GM21381 (cell line): ENCODE results near the gene RASA4.
"Not testable (repeated sequence)": the region's sequence is repeated elsewhere in the genome, so short reads cannot be mapped to it uniquely, and the experiment has no call there.

Experiments
- ATAC-seq: cut with Tn5 transposase; IDR thresholded peaks from one replicate; pipeline ENCODE4 v1.9.1; 2021; ENCODE audit warnings: mild to moderate bottlenecking, moderate library complexity; ENCODE audit not compliant: unreplicated experiment

Gene RASA4

DNA sequence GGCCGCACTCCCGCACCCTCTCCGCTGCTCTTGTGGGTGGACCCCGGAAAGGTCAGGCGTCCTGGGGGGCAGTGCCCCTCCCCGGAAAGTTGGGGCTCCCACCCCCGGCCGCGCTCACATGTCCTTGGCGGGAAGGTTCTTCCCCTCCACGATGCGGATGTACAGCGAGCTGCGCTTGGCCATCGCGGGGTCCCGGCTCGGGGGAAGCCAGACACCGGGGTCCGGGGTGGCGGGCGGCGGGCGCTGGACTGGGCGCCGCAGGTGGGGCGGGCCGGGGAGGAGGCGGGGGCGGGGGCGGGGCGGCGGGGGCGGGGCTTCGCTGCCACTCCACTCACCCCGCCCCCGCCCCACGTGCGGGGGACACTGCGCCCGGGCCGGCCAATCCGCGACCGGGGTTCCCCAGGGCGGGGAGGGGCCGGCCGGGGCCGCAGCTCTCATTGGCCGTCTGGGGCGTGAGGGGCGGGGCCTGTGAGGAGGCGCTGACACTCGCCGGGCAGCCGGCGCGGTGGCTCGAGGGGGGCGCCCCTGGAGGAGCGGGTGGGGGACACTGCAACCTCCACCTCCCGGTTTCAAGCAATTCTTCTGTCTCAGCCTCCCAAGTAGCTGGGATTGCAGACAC is at the start of gene RASA4:
RASA4 (minus strand) TSS at position 250 of the 619 bp plus-strand sequence; CDS start at position 183, 67 bp downstream.
- peak; percentile 73 for ATAC-seq

DNA sequence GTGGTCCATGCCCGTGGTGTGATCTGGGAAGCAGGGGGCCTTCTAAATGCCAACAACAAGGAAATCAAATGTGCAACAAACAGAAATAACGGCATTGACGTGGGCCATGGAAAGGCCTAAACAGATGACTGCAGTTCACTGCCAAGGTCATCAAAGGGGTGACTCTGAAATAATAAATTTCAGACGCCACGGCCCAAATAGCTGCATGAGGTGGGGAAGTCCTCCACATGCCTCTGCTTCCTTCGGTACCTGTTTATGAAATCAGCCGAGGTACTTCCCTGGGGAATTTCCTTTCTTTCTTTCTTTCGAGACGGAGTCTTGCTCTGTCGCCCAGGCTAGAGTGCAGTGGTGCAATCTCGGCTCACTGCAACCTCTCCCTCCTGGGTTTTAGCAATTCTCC is 48.2 kb upstream of the RASA4 start:
- not testable (repeated sequence) for ATAC-seq

DNA sequence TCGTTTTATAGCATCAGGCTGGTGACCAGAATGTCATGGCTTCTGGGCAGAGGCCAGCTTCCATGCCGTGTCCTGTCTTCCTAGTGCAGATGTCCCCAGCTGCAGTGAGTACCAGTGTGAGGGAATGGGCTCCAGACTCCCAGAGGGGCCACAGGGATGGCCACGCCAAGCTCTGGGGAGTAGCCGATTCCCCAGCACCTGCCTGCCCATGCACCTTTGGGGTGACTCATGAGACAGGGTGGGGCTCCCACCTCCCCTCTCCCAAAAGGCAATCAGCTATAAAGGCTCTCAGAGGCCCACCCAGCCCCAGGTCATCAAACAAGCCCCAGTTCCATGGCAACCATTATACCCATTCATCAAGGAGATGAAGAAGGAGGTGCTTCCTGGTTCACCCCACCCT is 33.4 kb upstream of the RASA4 start, which contains the start of gene SPDYE2B:
SPDYE2B (plus strand) TSS at position 396 of the 400 bp plus-strand sequence. CDS start 2,030 bp downstream, outside the sequence.
- ATAC-seq = not testable (repeated sequence)

DNA sequence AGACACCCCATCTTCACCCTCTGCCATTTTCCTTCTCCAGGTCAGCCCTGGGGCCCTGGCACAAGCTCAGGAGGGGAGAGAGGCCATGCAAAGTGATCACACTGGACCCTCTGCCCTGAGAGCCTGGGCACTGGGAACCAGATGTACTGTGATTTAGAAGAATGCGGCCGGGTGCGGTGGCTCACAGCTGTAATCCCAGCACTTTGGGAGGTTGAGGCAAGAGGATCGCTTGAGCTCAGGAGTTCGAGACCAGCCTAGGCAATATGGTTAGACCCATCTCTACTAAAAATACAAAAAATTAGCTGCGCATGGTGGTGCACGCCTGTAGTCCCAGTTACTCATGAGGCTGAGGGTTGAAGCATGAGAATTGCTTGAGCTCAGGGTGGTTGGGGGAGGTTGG is 31.3 kb upstream of the RASA4 start:
- not testable (repeated sequence) for ATAC-seq

DNA sequence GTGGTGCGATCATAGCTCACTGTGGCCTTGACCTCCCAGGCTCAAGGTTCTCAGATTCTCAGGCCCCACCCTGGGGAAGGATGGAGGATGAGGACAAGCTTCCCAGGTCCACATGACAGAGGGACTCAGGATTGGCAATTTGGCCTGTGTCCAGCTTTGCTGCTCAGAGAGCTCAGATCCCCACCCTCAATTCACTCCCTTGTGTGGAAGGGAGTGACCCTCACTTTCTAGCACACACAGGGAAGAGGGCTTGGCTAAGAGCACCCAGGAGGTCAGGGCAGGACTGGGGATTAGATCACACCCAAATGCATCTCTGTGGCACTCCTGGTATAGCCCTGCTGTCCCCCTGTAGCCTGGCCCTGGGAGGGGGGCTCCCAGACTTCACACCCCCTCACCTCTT is 26.8 kb upstream of the RASA4 start:
- not testable (repeated sequence) for ATAC-seq

DNA sequence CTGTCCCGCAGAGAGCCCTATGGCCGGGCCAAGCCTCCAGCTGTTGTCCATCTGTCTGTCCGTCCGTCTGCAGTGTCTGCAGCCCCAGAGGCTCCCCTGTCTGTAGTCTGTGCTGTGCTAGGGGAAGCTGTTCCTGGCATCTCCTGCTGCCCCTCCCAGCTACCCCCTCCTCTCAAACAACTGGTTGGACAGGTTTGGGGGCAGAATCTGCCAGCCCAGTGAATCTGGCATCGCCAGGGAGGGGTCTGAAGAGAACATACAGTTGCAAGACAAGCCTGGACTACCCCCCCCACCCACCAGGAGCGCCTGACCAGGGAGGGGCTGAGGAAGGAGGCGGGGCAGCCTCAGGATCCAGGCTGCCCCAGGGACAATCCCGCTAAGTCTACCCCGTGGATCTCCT is 26.1 kb upstream of the RASA4 start, which contains the start of gene UPK3BL1:
UPK3BL1 (minus strand) TSS at position 101 of the 400 bp plus-strand sequence; CDS start at position 51, 50 bp downstream.
- ATAC-seq = not testable (repeated sequence)

DNA sequence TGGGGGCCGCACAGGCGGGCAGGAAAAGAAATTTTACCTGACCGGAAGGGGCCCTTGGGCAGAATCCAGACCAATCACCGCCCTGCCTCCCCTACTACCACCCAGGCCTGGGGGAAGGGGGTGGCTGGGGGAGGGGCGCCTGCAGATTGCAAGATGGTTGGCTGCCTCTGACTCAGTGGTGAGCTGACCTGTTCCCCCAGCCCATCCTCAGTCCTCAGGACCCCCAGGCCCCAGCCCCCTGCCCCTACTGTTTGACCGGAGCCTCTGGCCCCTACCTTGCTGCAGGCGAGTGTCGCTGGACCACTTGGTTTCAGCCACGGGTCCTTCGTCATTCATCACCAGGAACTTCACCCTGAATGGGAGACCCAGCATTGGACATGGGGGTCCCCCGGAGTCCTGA is 22.3 kb upstream of the RASA4 start:
- not testable (repeated sequence) for ATAC-seq

DNA sequence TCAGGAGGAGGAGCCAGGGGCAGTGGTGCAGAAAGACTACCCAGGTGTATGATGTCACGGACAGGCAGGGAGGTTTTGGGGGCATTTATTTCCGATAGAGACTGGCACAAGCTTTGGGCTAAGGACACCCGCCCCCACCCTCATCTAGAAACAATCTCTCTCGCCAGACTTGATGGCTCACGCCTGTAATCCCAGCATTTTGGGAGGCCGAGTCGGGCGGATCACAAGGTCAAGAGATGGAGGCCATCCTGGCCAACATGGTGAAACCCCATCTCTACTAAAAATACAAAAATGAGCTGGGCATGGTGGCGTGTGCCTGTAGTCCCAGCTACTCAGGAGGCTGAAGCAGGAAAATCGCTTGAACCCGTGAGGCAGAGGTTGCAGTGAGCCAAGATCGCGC is 20.4 kb upstream of the RASA4 start:
- not testable (repeated sequence) for ATAC-seq

DNA sequence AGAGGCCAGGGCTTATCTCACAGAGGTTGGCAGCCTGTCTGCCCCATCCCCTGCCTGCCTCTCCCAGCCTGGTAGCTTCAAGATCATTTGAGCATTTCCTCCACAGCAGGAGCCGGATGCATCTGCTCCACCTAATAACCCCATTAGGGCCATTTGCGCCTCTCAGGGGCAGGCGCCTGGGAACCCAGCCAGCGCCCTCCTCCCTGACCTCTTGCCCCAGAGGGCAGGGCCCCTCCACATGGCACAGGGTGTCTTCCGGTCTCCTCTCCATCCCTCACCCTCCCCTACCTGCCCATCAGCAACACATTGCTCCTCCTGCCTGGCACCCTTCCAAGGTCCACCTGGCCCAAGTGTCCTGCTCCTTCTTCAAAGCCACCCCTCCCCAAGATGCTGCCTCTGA is 18.8 kb upstream of the RASA4 start:
- not testable (repeated sequence) for ATAC-seq

DNA sequence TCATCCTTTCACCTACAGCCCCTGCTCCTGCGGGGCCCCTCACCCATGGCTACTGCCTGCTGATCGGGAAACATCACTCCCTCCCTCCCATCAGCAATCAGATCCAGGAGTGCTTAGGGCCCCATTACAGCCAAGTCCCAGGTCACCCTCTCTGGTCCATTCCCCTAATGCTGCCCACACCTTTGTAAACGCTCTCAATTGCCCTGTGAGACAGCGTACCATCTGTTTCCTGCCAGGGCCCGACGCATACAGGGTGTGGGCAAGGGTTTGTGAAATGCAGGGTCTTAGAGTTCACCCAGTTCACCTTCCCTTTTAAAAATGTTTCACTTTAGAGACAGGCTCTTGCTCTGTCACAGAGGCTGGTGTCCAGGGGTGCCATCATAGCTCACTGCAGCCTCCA is 17.7 kb upstream of the RASA4 start:
- ATAC-seq = not testable (repeated sequence)

DNA sequence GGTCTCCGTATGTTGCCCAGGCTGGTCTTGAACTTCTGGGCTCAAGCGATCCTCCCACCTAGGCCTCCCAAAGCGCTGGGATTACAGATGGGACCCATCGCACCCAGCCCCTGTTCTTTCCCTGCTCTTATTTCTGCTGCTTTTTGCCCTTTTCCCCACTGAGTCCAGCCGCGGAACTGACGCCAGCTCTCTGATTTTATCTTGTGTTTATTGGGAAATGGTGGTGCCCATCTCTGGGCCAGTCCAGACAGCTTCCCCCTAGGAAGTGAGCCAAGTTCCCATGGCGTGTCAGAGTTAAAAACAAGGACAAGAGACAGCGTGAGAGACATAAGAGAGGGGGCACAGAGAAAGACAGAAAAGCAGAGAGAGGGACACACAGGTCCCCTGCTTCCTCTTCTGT is 14.1 kb upstream of the RASA4 start:
- not testable (repeated sequence) for ATAC-seq

DNA sequence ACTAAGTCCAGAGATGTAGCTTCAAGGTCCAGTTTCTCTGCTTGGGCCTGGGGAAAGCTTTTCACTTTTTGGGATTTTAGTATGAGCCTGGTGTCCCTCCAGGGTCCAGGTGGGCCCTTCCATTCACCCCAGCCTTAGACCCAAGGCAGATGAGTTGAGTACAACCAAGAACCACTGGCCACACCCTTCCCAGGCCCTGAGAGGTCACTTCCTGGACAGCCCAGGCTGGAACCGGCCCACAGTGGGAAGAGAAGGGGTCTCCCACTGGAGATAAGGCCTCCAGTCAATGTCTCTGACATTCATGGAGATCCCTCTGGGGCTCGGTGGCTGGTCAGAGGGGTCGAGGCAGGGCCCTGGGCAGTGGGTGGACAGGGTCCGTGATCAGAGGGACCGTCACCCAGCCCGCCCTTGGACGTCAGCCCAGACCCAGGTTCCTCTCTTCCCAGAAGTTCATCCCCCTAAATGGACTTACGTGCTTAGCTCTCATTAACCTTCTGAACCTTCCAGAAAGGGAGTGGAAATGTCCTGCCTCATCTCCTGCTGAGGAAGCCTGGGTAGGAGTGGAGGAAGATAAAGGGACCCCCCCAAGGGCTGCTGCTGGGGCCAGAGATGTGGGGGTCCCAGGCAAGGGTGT is 10.8 kb upstream of the RASA4 start:
- not testable (repeated sequence) for ATAC-seq

DNA sequence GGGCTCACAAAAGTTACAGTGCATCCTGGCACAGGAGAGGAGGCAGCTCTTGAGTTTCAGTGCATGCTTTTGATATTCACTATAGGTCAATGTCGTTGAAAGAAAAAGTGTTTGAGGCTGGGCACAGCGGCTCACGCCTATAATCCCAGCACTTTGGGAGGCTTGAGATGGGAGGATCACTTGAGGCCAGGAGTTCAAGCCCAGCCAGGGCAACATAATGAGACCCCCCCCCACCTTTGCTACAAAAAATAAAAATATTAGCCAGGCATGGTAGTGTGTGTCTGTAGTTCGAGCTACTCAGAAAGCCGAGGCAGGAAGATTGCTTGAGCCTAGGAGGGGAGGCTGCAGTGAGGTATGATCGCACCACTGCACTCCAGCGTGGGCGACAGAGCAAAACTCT is 1.6 kb upstream of the RASA4 start:
- not testable (repeated sequence) for ATAC-seq

DNA sequence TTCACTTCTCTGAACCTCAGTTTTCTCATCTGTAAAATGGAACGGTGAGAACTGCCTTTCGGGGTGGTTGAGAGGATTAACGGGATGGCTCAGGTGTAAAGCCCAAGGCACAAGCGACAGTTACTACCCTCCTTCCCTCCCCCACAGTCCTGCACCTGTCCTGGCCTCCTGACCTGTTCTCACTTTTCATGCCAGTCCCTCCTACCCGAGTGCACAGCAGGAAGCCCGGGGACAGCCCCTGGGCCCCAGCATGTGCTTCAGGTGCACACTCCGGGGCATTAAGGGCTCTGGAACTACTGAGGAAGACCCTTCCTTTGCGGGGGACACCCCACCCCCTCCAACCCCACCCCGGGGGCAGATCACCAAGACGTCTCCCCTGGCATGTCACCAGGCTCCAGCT is 626 bp downstream of the RASA4 start:
- peak; percentile 15 for ATAC-seq

DNA sequence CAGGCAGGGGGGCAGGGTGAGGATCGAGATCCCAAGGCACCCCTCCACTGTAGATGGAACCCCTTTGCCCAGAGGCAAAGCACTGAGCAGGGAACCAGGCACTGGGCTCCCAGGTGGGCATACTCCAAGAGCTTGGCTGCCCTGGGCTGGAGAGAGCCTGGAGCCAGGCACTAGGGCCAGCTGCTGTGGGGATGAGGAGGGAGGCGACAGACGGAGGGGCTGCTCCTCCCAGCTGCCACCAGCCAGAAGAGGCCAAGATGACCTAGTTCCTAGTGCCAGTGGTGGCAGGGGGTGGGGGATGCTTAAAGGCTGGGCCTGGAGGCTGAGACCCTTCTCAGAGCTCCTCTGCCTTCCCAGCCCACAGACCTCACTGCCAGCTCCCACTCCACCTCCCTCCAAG is 1.7 kb downstream of the RASA4 start:
- not testable (repeated sequence) for ATAC-seq

DNA sequence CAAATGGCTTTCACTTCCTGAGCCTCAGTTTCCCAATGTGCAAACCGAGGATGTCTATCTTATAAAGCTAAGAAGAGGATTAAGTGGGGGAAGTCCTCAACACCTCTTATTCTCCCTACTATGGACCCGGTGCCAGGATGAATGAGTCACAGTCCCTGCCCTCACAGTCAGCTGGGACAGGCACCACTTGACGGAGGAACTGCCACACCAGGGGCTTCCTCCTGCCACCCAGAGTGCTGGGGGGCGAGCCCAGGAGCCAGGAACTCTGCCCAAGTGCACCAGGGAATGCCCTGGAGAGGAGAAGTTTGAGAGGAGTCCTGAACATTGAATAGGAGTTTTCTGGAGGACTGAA is 2.2 kb downstream of the RASA4 start:
- ATAC-seq = peak; percentile 17

DNA sequence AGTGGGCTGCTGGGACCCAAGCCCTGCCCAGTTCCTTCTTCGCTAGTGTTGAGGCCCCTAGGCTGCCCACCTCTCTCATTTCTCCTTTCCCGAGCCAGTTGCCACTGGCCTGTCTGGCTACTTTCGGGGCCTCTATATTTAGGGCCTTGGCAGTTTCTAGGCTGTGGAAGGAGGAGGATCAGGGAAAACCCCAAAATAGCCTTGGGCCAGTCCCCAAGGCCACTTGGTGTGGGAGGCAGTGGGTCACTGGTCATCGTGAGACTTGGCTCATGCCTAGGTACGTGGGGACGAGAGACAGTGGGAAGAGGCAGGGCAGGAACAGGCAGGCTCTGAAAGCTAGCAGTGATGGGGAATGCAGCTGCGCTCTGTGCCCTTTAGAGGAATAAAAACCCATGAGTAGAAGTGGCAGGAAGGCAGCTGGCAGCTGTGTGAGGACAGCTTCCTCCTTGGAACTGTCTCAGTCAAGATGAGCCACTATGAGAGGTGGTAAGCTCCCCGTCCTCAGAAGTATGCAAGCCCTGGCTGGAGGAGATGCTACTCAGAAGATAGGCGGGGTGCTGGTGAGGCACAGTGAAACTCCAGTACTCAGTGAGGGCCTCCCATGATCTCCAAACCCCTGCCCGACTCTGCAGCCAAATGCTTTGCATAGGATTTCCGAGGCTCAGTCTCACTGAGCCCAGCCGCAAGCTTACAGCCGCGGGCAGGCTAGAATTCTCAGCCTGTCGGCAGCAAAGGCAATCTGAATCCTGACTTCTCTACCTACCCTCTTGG is 2.8 kb downstream of the RASA4 start:
- ATAC-seq = peak; percentile 50

DNA sequence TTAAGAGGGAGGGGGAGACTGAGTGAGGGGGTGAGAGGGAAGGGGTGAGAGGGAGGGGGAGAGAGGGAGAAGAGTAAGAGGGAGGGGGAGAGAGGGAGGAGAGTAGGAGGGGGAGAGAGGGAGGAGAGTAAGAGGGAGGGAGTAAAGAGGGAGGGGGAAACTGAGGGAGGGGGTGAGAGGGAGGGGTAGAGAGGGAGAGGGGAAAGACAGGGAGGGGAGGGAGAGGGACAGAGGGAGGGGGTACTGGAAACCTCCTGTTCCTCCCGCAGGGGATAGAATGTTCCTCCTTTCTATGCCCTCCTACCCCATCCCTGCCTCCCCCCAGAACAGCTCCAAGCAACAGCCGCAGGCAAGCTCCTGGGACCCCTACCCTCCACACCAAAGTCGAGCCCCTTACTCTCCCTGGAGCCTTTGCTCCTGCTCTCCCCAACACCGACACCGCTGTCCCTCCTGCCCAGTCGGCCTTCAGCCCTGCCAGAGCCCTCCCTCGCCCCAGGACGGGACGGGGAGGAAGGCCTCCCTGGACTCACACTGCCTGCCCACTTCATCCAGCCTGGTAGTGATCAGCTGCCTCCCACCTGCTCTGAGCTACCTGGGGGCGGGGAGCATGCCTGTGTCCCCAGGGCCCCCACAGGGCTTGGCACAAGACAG is 4.8 kb downstream of the RASA4 start:
- ATAC-seq = not testable (repeated sequence)

DNA sequence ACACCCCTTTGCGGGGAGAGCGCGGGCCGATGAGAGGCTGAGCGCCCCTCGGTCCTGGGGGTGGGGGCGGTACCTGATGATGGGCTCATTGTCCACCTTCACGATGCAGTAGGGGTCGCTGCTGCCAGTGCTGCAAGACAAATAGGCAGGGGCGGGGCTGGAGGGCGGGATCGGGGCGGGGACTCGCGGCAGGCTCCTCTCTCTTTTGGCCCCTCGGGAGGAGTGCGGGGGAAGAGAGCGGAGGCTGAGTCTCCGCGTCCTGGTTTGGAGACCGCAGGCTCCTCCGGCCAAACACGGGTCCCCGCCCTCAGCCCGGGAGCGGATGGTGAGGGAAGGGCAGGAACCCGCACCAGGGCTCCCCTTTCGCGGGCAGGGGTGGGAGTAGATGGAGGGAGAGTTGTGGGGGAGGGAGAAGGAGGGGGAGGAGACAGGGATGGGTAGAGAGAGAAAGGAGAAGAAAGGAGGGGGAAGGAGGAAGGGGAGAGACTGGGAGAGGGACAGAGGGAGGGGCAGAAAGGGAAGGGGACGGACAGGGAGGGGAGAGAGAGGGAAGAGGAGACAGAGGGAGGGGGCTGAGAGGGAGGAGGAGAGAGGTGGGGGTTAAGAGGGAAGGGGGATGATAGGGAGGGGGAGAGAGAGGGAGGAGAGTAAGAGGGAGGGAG is 5.4 kb downstream of the RASA4 start:
- peak; percentile 33 for ATAC-seq

DNA sequence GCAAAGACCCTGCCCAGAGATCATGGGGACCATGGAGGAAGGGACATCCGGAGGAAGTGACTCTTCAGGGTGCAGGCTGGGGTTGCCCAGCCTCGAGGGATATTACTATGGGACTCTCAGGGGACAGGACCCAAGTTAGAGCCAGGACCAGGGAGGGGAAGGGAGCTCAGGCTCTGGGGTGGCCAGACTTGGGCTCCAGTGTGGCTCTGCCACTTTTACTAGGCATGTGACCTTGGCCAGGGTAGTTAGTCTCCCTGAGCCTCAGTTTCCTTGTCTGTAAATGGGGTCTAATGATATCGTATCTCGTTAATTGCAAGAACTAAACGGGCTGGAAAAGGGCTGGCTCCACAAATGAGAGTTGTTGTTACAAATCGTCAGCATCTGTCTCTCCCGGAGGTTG is 6.1 kb downstream of the RASA4 start:
- not testable (repeated sequence) for ATAC-seq

DNA sequence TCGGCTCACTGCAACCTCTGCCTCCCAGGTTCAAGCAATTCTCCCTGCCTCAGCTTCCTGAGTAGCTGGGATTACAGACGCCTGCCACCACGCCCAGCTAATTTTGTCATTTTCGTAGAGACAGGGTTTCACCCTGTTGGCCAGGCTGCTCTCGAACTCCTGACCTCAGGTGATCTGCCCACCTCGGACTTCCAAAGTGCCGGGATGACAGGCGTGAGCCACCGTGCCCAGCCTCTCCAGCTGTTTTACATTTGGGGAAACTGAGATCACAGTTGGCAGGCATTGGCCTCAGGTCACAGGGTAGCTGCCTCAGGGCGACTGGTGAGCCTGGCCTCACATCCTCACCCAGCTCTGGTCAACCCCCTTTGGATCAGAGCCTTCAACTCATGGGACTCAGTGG is 6.8 kb downstream of the RASA4 start:
- ATAC-seq = not testable (repeated sequence)
